Stimulated activated CD4-positive, alpha-beta T cell treated with anti-CD3 and anti-CD28 coated beads, TNF-alpha, amount 100 ng/mL, for 4 hours (primary cell): Measurements from ENCODE around the gene IFFO2.
"Not testable (repeated sequence)": the region's sequence is repeated elsewhere in the genome, so short reads cannot be mapped to it uniquely, and the experiment has no call there.

Experiments used
- DNase-seq, 3 experiments: peaks; one replicate each; pipeline ENCODE4 v3.0.0-alpha.2; 2020; ENCODE audit warnings: low read depth in 3 of 3

IFFO2 gene

GRCh38 chr1:18875107-18875795, 81.2 kb downstream of the IFFO2 start:
- DNase-seq: peak; percentile 20 to 48 (median 45)

- no peak for DNase-seq
Measured at GRCh38 chr1:18874600-18874999, 81.9 kb downstream of the IFFO2 start.

- DNase-seq: no peak
Measured at GRCh38 chr1:18874036-18874435, 82.4 kb downstream of the IFFO2 start.

- no peak for DNase-seq
Measured at GRCh38 chr1:18872071-18872611, 84.3 kb downstream of the IFFO2 start.

GRCh38 chr1:18871401-18872070, 84.9 kb downstream of the IFFO2 start:
- DNase-seq: no peak

- no peak for DNase-seq
Measured at GRCh38 chr1:18870957-18871356, 85.5 kb downstream of the IFFO2 start.

GRCh38 chr1:18870595-18870865, 85.9 kb downstream of the IFFO2 start:
- DNase-seq: not testable (repeated sequence)

GRCh38 chr1:18869847-18870594, 86.5 kb downstream of the IFFO2 start:
- DNase-seq: no peak

GRCh38 chr1:18868801-18869424, 87.6 kb downstream of the IFFO2 start:
- no peak for DNase-seq

- DNase-seq: no peak
Measured at GRCh38 chr1:18868354-18868753, 88.1 kb downstream of the IFFO2 start.

- DNase-seq: no peak
Measured at GRCh38 chr1:18866846-18867245, 89.6 kb downstream of the IFFO2 start.

- DNase-seq: no peak
Measured at GRCh38 chr1:18866314-18866713, 90.2 kb downstream of the IFFO2 start.

- no peak for DNase-seq
Measured at GRCh38 chr1:18865176-18865575, 91.3 kb downstream of the IFFO2 start.

GRCh38 chr1:18861590-18861989, 94.9 kb downstream of the IFFO2 start:
- no peak for DNase-seq

- DNase-seq: no peak
Measured at GRCh38 chr1:18861082-18861481, 95.4 kb downstream of the IFFO2 start.

- no peak for DNase-seq
Measured at GRCh38 chr1:18859560-18859959, 96.9 kb downstream of the IFFO2 start, which contains the start of gene TAS1R2. TSS of gene TAS1R2 (minus strand) at chr1:18859660. CDS start at chr1:18859660, 0 bp downstream.

- no peak for DNase-seq
Measured at GRCh38 chr1:18858070-18858688, 98.3 kb downstream of the IFFO2 start.

GRCh38 chr1:18856435-18856834, 100.0 kb downstream of the IFFO2 start:
- no peak for DNase-seq

GRCh38 chr1:18855573-18855972, 100.9 kb downstream of the IFFO2 start:
- no peak for DNase-seq

- DNase-seq: no peak
Measured at GRCh38 chr1:18854331-18855025, 102.0 kb downstream of the IFFO2 start.
